Measurements from ENCODE around the gene NID1.
"Not testable (repeated sequence)": the region's sequence is repeated elsewhere in the genome, so short reads cannot be mapped to it uniquely, and the experiment has no call there.

GRCh38 chr1:236096660-236097482, 32.0 kb upstream of the NID1 start:
- TF ChIP-seq EZH2 (IDR thresholded peaks at IDR 0.05); POLR2AphosphoS5 (IDR thresholded peaks at IDR 0.05; ENCODE audit: borderline replicate concordance, low read depth, low read length); FOXP2 (optimal IDR thresholded peaks at IDR 0.05; ENCODE audit: control extremely low read depth, extremely low read length, insufficient read depth): not testable (repeated sequence)

All from SK-N-MC (cell line).